Retinal pigment epithelial cell (primary cell): ENCODE measurements around the gene ANKS1B.

ENCODE experiments used
- DNase-seq: peaks from one replicate; pipeline ENCODE4 v3.0.0-alpha.2; 2010; ENCODE audit warnings: low read depth
- H3K4me3 ChIP-seq: 2 replicates; pipeline ENCODE4 v1.5.1; 2011; ENCODE audit warnings: mild to moderate bottlenecking, low read length, control low read depth, moderate library complexity
- CTCF ChIP-seq: conservative IDR thresholded peaks from 2 replicates; pipeline ENCODE4 v1.5.1; 2011; ENCODE audit warnings: low read depth, low read length, control low read depth, inconsistent platforms

ANKS1B gene

GRCh38 chr12:98948343-98948949 is 1036.3 kb downstream of the ANKS1B start:
- no peak for TF ChIP-seq CTCF
- no peak overlapping the region for H3K4me3 ChIP-seq
- DNase-seq = no peak

DNA sequence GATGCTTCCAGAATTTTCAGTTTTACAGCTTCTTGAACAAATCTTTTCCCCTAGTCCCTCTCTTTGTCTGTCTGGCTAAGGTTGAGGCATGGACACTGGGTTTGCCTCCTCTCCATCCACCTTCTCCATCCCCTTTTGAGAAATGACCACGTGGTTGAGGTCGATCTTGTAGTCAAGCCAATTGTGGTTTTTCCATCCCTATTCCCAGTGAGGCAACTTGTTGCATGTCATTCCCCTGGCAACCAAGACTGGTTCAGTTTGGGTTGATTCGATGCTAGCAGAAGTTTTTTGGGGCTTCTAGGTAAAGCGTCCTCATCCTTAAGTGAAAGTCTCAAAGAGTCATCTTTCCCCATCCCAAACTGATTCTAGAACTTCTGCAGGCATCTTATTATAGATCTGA is 1038.9 kb downstream of the ANKS1B start:
- TF ChIP-seq CTCF = no peak
- H3K4me3 ChIP-seq = no peak overlapping the region
- no peak for DNase-seq

GRCh38 chr12:98939926-98940325 is 1044.8 kb downstream of the ANKS1B start:
- TF ChIP-seq CTCF = no peak
- no peak overlapping the region for H3K4me3 ChIP-seq
- no peak for DNase-seq

DNA sequence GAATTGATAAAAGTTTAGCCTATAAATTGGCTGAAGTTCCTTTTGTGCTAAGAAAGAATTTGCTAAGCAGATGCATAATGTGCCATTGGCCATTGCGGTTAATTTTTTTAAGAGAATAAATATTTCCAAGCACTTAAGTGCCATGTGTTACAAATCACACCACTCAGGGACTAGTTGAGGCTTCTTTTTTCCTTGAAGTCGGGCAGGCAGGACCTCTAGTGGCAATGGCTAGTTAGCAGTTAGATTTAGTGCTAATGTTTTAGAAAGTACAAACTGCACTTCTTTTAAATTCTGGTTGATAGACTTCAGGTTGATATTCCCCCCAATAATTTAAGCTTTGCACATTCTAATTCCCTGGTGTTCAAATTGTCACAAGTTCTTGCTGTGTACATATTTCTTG is 1045.4 kb downstream of the ANKS1B start:
- DNase-seq = peak; percentile 3
- no peak overlapping the region for H3K4me3 ChIP-seq
- peak; percentile 77 for TF ChIP-seq CTCF

GRCh38 chr12:98935847-98936246 is 1048.9 kb downstream of the ANKS1B start:
- no peak for TF ChIP-seq CTCF
- no peak overlapping the region for H3K4me3 ChIP-seq
- no peak for DNase-seq

DNA sequence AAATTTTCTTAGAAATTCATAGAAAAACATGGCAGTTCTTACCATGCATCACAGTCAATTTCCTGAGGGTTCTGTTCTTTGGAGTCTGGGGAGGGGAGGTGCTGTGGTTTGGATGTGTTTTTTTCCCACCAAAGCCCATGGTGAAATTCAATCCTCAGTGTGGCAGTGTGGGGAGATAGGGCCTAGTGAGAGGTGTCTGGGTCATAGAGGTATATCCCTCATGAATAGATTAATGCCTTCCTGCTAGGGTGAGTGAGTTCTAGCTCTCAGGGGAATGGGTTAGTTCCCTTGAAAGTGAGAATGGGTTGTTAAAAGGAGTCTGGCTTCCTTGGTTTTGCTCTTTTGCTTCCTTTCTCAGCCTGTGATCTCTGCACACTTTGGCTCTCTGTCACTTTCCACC is 1061.9 kb downstream of the ANKS1B start:
- no peak for DNase-seq
- no peak overlapping the region for H3K4me3 ChIP-seq
- no peak for TF ChIP-seq CTCF

GRCh38 chr12:98918176-98918863 is 1066.4 kb downstream of the ANKS1B start:
- no peak overlapping the region for H3K4me3 ChIP-seq
- no peak for DNase-seq
- no peak for TF ChIP-seq CTCF
